ENCODE data around the gene GNL3.

- TF ChIP-seq, protein P1, sequence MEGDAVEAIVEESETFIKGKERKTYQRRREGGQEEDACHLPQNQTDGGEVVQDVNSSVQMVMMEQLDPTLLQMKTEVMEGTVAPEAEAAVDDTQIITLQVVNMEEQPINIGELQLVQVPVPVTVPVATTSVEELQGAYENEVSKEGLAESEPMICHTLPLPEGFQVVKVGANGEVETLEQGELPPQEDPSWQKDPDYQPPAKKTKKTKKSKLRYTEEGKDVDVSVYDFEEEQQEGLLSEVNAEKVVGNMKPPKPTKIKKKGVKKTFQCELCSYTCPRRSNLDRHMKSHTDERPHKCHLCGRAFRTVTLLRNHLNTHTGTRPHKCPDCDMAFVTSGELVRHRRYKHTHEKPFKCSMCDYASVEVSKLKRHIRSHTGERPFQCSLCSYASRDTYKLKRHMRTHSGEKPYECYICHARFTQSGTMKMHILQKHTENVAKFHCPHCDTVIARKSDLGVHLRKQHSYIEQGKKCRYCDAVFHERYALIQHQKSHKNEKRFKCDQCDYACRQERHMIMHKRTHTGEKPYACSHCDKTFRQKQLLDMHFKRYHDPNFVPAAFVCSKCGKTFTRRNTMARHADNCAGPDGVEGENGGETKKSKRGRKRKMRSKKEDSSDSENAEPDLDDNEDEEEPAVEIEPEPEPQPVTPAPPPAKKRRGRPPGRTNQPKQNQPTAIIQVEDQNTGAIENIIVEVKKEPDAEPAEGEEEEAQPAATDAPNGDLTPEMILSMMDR (conservative IDR thresholded peaks at IDR 0.05; ENCODE audit: low read length), result no peak
- no peak for TF ChIP-seq EZH2phosphoT487 (IDR thresholded peaks at IDR 0.05; ENCODE audit: borderline replicate concordance, low read depth, low read length)
Measured at GRCh38 chr3:52704611-52705437, 19.0 kb downstream of the GNL3 start.

Data from OCI-LY7 (cell line).